H1 (cell line): Measurements from ENCODE around the gene RGS17. TPM values are rescaled to one million over a fixed set of nuclear protein-coding genes. Genes with fewer than 3 reads are reported as not detected.

Experiments
- CTCF ChIA-PET: fragments of 300-600 bp; sonication (Branson Sonifier 250); formaldehyde crosslinking; loops from one replicate; lab custom pipeline; 2021; ENCODE audit not compliant: partially characterized antibody; lab: Charles Lee
- POLR2A ChIA-PET: fragments of 300-600 bp; sonication (Branson Sonifier 250); formaldehyde crosslinking; loops from one replicate; lab custom pipeline; 2021; ENCODE audit warnings: inconsistent platforms; ENCODE audit not compliant: partially characterized antibody; lab: Charles Lee
- DNase-seq, 2 experiments: peaks; one replicate each; pipeline versions ENCODE4 v3.0.0 to v3.0.0-alpha.2; 2010 to 2022; ENCODE audit warnings: low spot score in 2 of 2, low read depth in 1 of 2, mixed read lengths in 1 of 2
- FAIRE-seq: peaks from 2 replicates; lab custom pipeline; 2011; peaks lifted over from hg19 to GRCh38; lab: Jason Lieb, UNC
- H2AFZ ChIP-seq: 2 replicates; pipeline ENCODE4 v1.8.1; 2012; ENCODE audit warnings: low read length, inconsistent platforms
- H2AK5ac ChIP-seq: 2 replicates; pipeline ENCODE4 v1.6.1; 2013; ENCODE audit warnings: low read depth, low read length
- H2BK120ac ChIP-seq: replicated peaks from 2 replicates; pipeline ENCODE3; 2013; ENCODE audit warnings: low read depth, low read length, inconsistent platforms
- H2BK12ac ChIP-seq: 2 replicates; pipeline ENCODE4 v1.6.1; 2013; ENCODE audit warnings: low read depth, low read length
- H2BK15ac ChIP-seq: 2 replicates; pipeline ENCODE4 v1.6.1; 2013; ENCODE audit warnings: low read length
- H2BK20ac ChIP-seq: 2 replicates; pipeline ENCODE4 v1.6.1; 2013; ENCODE audit warnings: low read length
- H2BK5ac ChIP-seq: 2 replicates; pipeline ENCODE4 v1.6.1; 2013; ENCODE audit warnings: low read depth, low read length
- H3K14ac ChIP-seq: 2 replicates; pipeline ENCODE4 v1.6.1; 2013; ENCODE audit warnings: inconsistent platforms; ENCODE audit not compliant: insufficient read length
- H3K18ac ChIP-seq: 2 replicates; pipeline ENCODE4 v1.6.1; 2013; ENCODE audit warnings: low read length; ENCODE audit errors: extremely low read depth
- H3K23ac ChIP-seq: 2 replicates; pipeline ENCODE4 v1.6.1; 2013; ENCODE audit warnings: inconsistent platforms; ENCODE audit not compliant: insufficient read length
- H3K23me2 ChIP-seq: 2 replicates; pipeline ENCODE4 v1.6.1; 2013; ENCODE audit warnings: low read depth, low read length
- H3K27ac ChIP-seq: 2 replicates; pipeline ENCODE4 v1.6.1; 2011; ENCODE audit warnings: low read depth, low read length, inconsistent platforms
- H3K27me3 ChIP-seq, 4 experiments: replicated peaks in 1 of 4; 1 replicate in 1 of 4; 2 replicates in 3 of 4; pipeline versions ENCODE4 v1.6.1 to v1.8.1; 2011 to 2013; ENCODE audit warnings: low read length in 3 of 4, mild to moderate bottlenecking in 3 of 4, inconsistent platforms in 2 of 4, mixed read lengths in 2 of 4, moderate library complexity in 1 of 4; ENCODE audit not compliant: control insufficient read depth in 3 of 4, insufficient read depth in 3 of 4; ENCODE audit errors: extremely low read depth in 1 of 4
- H3K36me3 ChIP-seq, 4 experiments: 2 replicates each; pipeline versions ENCODE4 v1.6.1 to v1.8.1; 2011 to 2013; ENCODE audit warnings: mild to moderate bottlenecking in 4 of 4, low read length in 3 of 4, moderate library complexity in 2 of 4, control low read depth in 1 of 4, inconsistent platforms in 1 of 4; ENCODE audit not compliant: insufficient read depth in 4 of 4, control insufficient read depth in 2 of 4
- H3K4ac ChIP-seq: replicated peaks from 2 replicates; pipeline ENCODE3; 2013; ENCODE audit warnings: low read length, low read depth, mixed read lengths, inconsistent platforms; ENCODE audit not compliant: insufficient read length
- H3K4me1 ChIP-seq, 4 experiments: replicated peaks in 1 of 4; 1 replicate in 1 of 4; 2 replicates in 3 of 4; pipeline versions ENCODE4 v1.6.1 to v1.8.1; 2011 to 2013; ENCODE audit warnings: low read length in 3 of 4, inconsistent platforms in 2 of 4, mixed read lengths in 1 of 4; ENCODE audit not compliant: insufficient read depth in 4 of 4, control insufficient read depth in 3 of 4
- H3K4me2 ChIP-seq, 2 experiments: 2 replicates each; pipeline versions ENCODE4 v1.6.1 to v1.8.1; 2011 to 2013; ENCODE audit warnings: low read depth in 2 of 2, low read length in 2 of 2, control low read depth in 1 of 2, inconsistent platforms in 1 of 2, mild to moderate bottlenecking in 1 of 2; ENCODE audit not compliant: insufficient read depth in 1 of 2
- H3K4me3 ChIP-seq, 4 experiments: fragments of 200-600, 300-600 bp in 1 of 4; sonication (generic), shearing (Covaris generic), sonication (Bioruptor Twin) in 1 of 4; 2 replicates each; pipeline versions ENCODE4 v1.5.1 to v1.8.1; 2011 to 2016; ENCODE audit warnings: low read length in 4 of 4, low read depth in 3 of 4, control low read depth in 2 of 4, inconsistent platforms in 2 of 4, mild to moderate bottlenecking in 2 of 4, mixed read lengths in 1 of 4, moderate library complexity in 1 of 4; ENCODE audit not compliant: insufficient read depth in 2 of 4; ENCODE audit errors: extremely low read depth in 1 of 4
- H3K56ac ChIP-seq: replicated peaks from 2 replicates; pipeline ENCODE3; 2013; ENCODE audit warnings: low read depth, mild to moderate bottlenecking, mixed read lengths, low read length, inconsistent platforms; ENCODE audit not compliant: insufficient read length
- H3K79me1 ChIP-seq: 2 replicates; pipeline ENCODE4 v1.6.1; 2013; ENCODE audit warnings: low read depth, low read length, control low read depth
- H3K79me2 ChIP-seq, 2 experiments: 2 replicates each; pipeline versions ENCODE4 v1.6.1 to v1.8.1; 2012 to 2013; ENCODE audit warnings: low read length in 2 of 2, mild to moderate bottlenecking in 2 of 2, inconsistent platforms in 1 of 2; ENCODE audit not compliant: insufficient read depth in 2 of 2, control insufficient read depth in 1 of 2
- H3K9ac ChIP-seq, 4 experiments: replicated peaks in 1 of 4; 1 replicate in 1 of 4; 2 replicates in 3 of 4; pipeline versions ENCODE4 v1.6.1 to v1.8.1; 2011 to 2013; ENCODE audit warnings: low read depth in 3 of 4, low read length in 3 of 4, control low read depth in 2 of 4, mild to moderate bottlenecking in 2 of 4, moderate library complexity in 2 of 4, inconsistent platforms in 1 of 4; ENCODE audit errors: extremely low read depth in 1 of 4
- H3K9me3 ChIP-seq, 2 experiments: 2 replicates each; pipeline versions ENCODE4 v1.6.1 to v1.8.1; 2012 to 2013; ENCODE audit warnings: mild to moderate bottlenecking in 2 of 2, moderate library complexity in 2 of 2, control low read depth in 1 of 2, inconsistent platforms in 1 of 2, low read depth in 1 of 2, low read length in 1 of 2, mixed read lengths in 1 of 2; ENCODE audit not compliant: insufficient read depth in 2 of 2
- H4K20me1 ChIP-seq, 2 experiments: replicated peaks in 1 of 2; 2 replicates each; pipeline versions ENCODE3 to v1.8.1; 2011 to 2013; ENCODE audit warnings: inconsistent platforms in 2 of 2, low read length in 2 of 2, mild to moderate bottlenecking in 1 of 2; ENCODE audit not compliant: insufficient read depth in 2 of 2, control insufficient read depth in 1 of 2
- H4K5ac ChIP-seq: 2 replicates; pipeline ENCODE4 v1.6.1; 2013; ENCODE audit warnings: low read length, low read depth, mixed read lengths, inconsistent platforms; ENCODE audit not compliant: insufficient read length
- H4K8ac ChIP-seq: 2 replicates; pipeline ENCODE4 v1.8.0; 2013; ENCODE audit warnings: mild to moderate bottlenecking, moderate library complexity, low read length, inconsistent platforms; ENCODE audit not compliant: insufficient read depth; ENCODE audit errors: extremely low read depth
- H4K91ac ChIP-seq: replicated peaks from 2 replicates; pipeline ENCODE3; 2013; ENCODE audit warnings: low read length, mixed read lengths, inconsistent platforms; ENCODE audit not compliant: insufficient read length
- ASH2L ChIP-seq: fragments of 200-600, 300-600 bp; sonication (generic); IDR thresholded peaks from one replicate; pipeline ENCODE4 v1.7.1; 2017; ENCODE audit warnings: low read length
- BACH1 ChIP-seq: IDR thresholded peaks from 2 replicates; pipeline ENCODE4 v1.6.1; 2012; ENCODE audit warnings: low read length, improper control_type of control experiment
- GTF2F1 ChIP-seq: IDR thresholded peaks from 2 replicates; pipeline ENCODE4 v1.6.1; 2012; ENCODE audit warnings: low read depth, low read length, improper control_type of control experiment, borderline replicate concordance
- RFX5 ChIP-seq: IDR thresholded peaks from 2 replicates; pipeline ENCODE4 v1.6.1; 2011; ENCODE audit warnings: low read depth, low read length, improper control_type of control experiment, borderline replicate concordance
- WGBS, 2 experiments: shearing (Covaris generic) in 1 of 2; methylation state at CpG; one replicate each; pipeline versions ENCODE4 v1.1.6 to v1.1.7; 2013 to 2015; ENCODE audit warnings: low lambda C conversion rate in 2 of 2, mixed read lengths in 2 of 2, inconsistent platforms in 1 of 2, low coverage in 1 of 2, missing lambda C conversion rate in 1 of 2; ENCODE audit not compliant: insufficient replicate concordance in 2 of 2, insufficient coverage in 1 of 2, insufficient read length in 1 of 2; ENCODE audit errors: extremely low coverage in 1 of 2, missing lambda C conversion rate in 1 of 2; 5-methylcytosine and 5-hydroxymethylcytosine counted together
- polyA plus RNA-seq, 7 experiments: library from polyadenylated mRNA; depleted of rRNA in 3 of 7; stranded (reverse) in 5 of 7; unstranded in 2 of 7; fragments of >200 nt in 5 of 7; fragments of 200-250 nt in 2 of 7; gene quantifications; 1 replicate in 5 of 7; 2 replicates in 1 of 7; 4 replicates in 1 of 7; pipeline versions ENCODE4 v1.2.1 to v1.2.3, GENCODE V29; 2011 to 2013; ENCODE audit warnings: missing spikeins in 2 of 7, mixed read lengths in 2 of 7
- total RNA-seq: library from RNA; stranded (reverse); fragmentation: NEBNext Ultra II Directional; extraction: Animal tissue kit (Norgen Biotek cat#: 25700); gene quantifications from 2 replicates; pipeline ENCODE4 v1.2.1, GENCODE V29; 2021
- TF ChIP-seq, protein P1 (sequence below), 3 experiments: IDR thresholded peaks; 1 replicate in 2 of 3; 2 replicates in 1 of 3; pipeline versions ENCODE4 v1.5.1 to v1.6.1; 2011; ENCODE audit warnings: low read length in 3 of 3, mild to moderate bottlenecking in 3 of 3, inconsistent platforms in 2 of 3, low read depth in 1 of 3, moderate library complexity in 1 of 3; ENCODE audit not compliant: insufficient read depth in 1 of 3; ENCODE audit errors: control extremely low read depth in 1 of 3

RGS17 gene
- total and polyA plus RNA-seq, 2 of the 8 experiments (the other 6 are each of a cell fraction or from before 2014, with no cell fraction given) = 2.0 to 12.2 TPM

DNA sequence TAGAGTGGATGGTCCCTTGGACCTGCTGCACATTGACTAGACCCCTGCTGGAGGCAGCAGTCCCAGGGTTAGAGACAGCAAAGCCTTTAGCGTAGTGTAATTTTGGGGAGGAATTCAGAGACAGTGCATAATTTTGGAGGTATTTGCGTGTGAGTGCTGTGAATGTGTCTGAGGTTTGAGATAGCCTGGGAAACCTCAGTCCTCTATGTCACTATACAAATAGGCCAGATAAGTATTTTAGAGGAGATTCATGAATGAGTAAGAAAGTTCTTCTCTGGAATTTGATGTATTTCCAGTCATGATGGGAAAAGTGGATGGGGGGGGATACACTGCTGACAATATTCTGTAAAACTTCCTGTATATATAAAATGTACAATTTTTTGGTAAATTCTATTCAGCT, 102.8 kb downstream of the RGS17 start:
- CTCF ChIA-PET = interaction anchor here (1.4 to 1.7 kb wide), 2 partner anchors 13 to 31 kb away, joined by 3 to 4 read pairs; no protein-coding TSS in a partner anchor
- 100% methylated on average over 2 of the region's 2 CpGs; no CpG with 5 or more reads in 1 of the 2 experiments for WGBS, 2 experiments
- no peak overlapping the region for H3K27ac ChIP-seq

More for the DNA sequence above, 102.8 kb downstream of the RGS17 start:
- H3K4me3 ChIP-seq = no peak overlapping the region
- no peak overlapping the region for H2AK5ac ChIP-seq
- H4K8ac ChIP-seq = no peak overlapping the region
- H2BK120ac ChIP-seq = no peak overlapping the region
- H2BK20ac ChIP-seq = no peak overlapping the region
- H3K79me1 ChIP-seq = no peaks in the 10 kb centered on the region
- no peak overlapping the region for H2BK12ac ChIP-seq
- no peak overlapping the region for H4K91ac ChIP-seq
- no peaks in the 10 kb centered on the region for H3K9me3 ChIP-seq
- H3K9ac ChIP-seq = no peak overlapping the region
- no peak overlapping the region for H3K18ac ChIP-seq
- POLR2A ChIA-PET = no interaction called here
- no peak overlapping the region for H4K5ac ChIP-seq
- no peak overlapping the region for H2BK5ac ChIP-seq
- H3K23me2 ChIP-seq = no peaks in the 10 kb centered on the region
- TF ChIP-seq ASH2L = no peak
- no peak for TF ChIP-seq RFX5
- TF ChIP-seq BACH1 = no peak
- TF ChIP-seq, protein P1, sequence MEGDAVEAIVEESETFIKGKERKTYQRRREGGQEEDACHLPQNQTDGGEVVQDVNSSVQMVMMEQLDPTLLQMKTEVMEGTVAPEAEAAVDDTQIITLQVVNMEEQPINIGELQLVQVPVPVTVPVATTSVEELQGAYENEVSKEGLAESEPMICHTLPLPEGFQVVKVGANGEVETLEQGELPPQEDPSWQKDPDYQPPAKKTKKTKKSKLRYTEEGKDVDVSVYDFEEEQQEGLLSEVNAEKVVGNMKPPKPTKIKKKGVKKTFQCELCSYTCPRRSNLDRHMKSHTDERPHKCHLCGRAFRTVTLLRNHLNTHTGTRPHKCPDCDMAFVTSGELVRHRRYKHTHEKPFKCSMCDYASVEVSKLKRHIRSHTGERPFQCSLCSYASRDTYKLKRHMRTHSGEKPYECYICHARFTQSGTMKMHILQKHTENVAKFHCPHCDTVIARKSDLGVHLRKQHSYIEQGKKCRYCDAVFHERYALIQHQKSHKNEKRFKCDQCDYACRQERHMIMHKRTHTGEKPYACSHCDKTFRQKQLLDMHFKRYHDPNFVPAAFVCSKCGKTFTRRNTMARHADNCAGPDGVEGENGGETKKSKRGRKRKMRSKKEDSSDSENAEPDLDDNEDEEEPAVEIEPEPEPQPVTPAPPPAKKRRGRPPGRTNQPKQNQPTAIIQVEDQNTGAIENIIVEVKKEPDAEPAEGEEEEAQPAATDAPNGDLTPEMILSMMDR (IDR thresholded peaks at IDR 0.05; ENCODE audit: control extremely low read depth in 1 of 3, insufficient read depth in 1 of 3, low read depth in 1 of 3, low read length in 3 of 3) = no peak
- TF ChIP-seq GTF2F1 = no peak
- no peak overlapping the region for H3K14ac ChIP-seq
- H2BK15ac ChIP-seq = no peak overlapping the region
- H4K20me1 ChIP-seq = no peaks in the 10 kb centered on the region
- H3K4ac ChIP-seq = no peak overlapping the region
- H3K4me1 ChIP-seq = no peaks in the 10 kb centered on the region
- no peaks in the 10 kb centered on the region for H3K79me2 ChIP-seq
- no peak for DNase-seq
- no peaks in the 10 kb centered on the region for H3K36me3 ChIP-seq
- H3K4me2 ChIP-seq = no peak overlapping the region
- H2AFZ ChIP-seq = no peak overlapping the region
- H3K27me3 ChIP-seq = no peaks in the 10 kb centered on the region
- no peak overlapping the region for H3K56ac ChIP-seq
- FAIRE-seq = no peak
- H3K23ac ChIP-seq = no peak overlapping the region
